Left lung (tissue), 10 donors: ENCODE data around the gene FTCDNL1. TPM values are rescaled to one million over a fixed set of nuclear protein-coding genes. Genes with fewer than 3 reads are reported as not detected.
A peak's percentile ranks its signal among the peaks of the same experiment; 100 is the strongest.

Source experiments
- ATAC-seq: fragments of 200-7000 bp; cut with Tn5 transposase; one replicate; pipeline ENCODE4 v1.9.1; 2020; ENCODE audit warnings: moderate library complexity
- DNase-seq, 4 donors: peaks; one replicate each; pipeline ENCODE4 v3.0.0-alpha.2; 2013 to 2020
- H3K27ac ChIP-seq, 2 donors: fragments of 200-600 bp; sonication (generic) in 1 of 2; one replicate each; pipeline versions ENCODE4 v1.5.0 to v1.8.0; 2020 to 2021
- H3K27me3 ChIP-seq, 2 donors: fragments of 200-600 bp; sonication (generic) in 1 of 2; one replicate each; pipeline versions ENCODE4 v1.5.0 to v1.8.0; 2020 to 2021
- H3K36me3 ChIP-seq, 2 donors: fragments of 200-600 bp; sonication (generic) in 1 of 2; one replicate each; pipeline versions ENCODE4 v1.5.0 to v1.8.0; 2020 to 2021
- H3K4me1 ChIP-seq, 2 donors: fragments of 200-600 bp; one replicate each; pipeline ENCODE4 v1.8.0; 2021
- H3K4me3 ChIP-seq, 2 donors: fragments of 200-600 bp; sonication (generic) in 1 of 2; one replicate each; pipeline versions ENCODE4 v1.5.0 to v1.8.0; 2020 to 2021; ENCODE audit warnings: mild to moderate bottlenecking in 1 of 2
- H3K9me3 ChIP-seq, 2 donors: fragments of 200-600 bp; sonication (generic) in 1 of 2; one replicate each; pipeline versions ENCODE4 v1.5.0 to v1.8.0; 2020 to 2021
- intact Hi-C, 2 donors: fragments of 100-400 bp; cut with DNase I; formaldehyde crosslinking; loops; one replicate each; pipeline versions ENCODE4 v1.11.2 to v1.14.2; 2022
- polyA plus RNA-seq, 6 donors: library from polyadenylated mRNA; unstranded; fragments of 120-200 nt; gene quantifications; one replicate each; pipeline ENCODE4 v1.2.1, GENCODE V29; 2013; ENCODE audit not compliant: insufficient read length in 6 of 6
- total RNA-seq, 2 donors: library from RNA; stranded (reverse); fragmentation: NEBNext Ultra II Directional; extraction: Animal tissue kit (Norgen Biotek cat#: 25700); gene quantifications; one replicate each; pipeline ENCODE4 v1.2.1, GENCODE V29; 2021
- TF ChIP-seq, protein P1 (sequence below), 2 donors: fragments of 200-600 bp; sonication (generic) in 1 of 2; IDR thresholded peaks; one replicate each; pipeline versions ENCODE4 v1.5.0 to v1.8.0; 2021; ENCODE audit warnings: antibody characterized with exemption in 2 of 2
- donor health status: DM: no; HTN: yes; CAD: no.
- donor health status: DM: no; HTN: no; CAD: no.

FTCDNL1 gene
- total and polyA plus RNA-seq, 8 donors = 0.09 to 3.5 (median 0.34) TPM

GRCh38 chr2:199810422-199811171, 40.4 kb downstream of the FTCDNL1 start:
- no peaks in the 10 kb centered on the region for H3K36me3 ChIP-seq
- no peaks in the 10 kb centered on the region for H3K27me3 ChIP-seq
- TF ChIP-seq, protein P1, sequence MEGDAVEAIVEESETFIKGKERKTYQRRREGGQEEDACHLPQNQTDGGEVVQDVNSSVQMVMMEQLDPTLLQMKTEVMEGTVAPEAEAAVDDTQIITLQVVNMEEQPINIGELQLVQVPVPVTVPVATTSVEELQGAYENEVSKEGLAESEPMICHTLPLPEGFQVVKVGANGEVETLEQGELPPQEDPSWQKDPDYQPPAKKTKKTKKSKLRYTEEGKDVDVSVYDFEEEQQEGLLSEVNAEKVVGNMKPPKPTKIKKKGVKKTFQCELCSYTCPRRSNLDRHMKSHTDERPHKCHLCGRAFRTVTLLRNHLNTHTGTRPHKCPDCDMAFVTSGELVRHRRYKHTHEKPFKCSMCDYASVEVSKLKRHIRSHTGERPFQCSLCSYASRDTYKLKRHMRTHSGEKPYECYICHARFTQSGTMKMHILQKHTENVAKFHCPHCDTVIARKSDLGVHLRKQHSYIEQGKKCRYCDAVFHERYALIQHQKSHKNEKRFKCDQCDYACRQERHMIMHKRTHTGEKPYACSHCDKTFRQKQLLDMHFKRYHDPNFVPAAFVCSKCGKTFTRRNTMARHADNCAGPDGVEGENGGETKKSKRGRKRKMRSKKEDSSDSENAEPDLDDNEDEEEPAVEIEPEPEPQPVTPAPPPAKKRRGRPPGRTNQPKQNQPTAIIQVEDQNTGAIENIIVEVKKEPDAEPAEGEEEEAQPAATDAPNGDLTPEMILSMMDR (IDR thresholded peaks at IDR 0.05) = no peak
- no peaks in the 10 kb centered on the region for H3K4me1 ChIP-seq
- no peak overlapping the region for H3K27ac ChIP-seq
- ATAC-seq = no peak
- H3K9me3 ChIP-seq = no peaks in the 10 kb centered on the region
- no peak for DNase-seq
- H3K4me3 ChIP-seq = no peak overlapping the region
- intact Hi-C loops = no loop called here

DNA sequence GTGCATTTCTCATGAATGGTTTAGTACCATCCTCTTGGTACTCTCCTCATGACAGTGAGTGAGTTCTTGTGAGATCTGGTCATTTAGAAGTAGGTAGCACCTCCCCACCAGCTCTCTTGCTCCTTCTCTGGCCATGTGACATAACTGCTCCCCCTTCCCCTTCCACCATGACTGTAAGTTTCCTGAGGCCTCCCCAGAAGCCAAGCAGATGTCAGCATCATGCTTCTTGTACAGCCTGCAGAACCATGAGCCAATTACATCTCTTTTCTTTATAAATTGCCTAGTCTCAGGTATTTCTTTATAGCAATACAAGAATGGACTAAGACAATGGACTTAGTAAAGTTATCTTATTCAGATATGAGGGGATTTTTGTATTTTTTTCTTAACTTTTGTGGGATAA, 43.0 kb downstream of the FTCDNL1 start:
- DNase-seq (no peak), ATAC-seq (no peak)
- H3K27ac ChIP-seq = no peak overlapping the region
- intact Hi-C loops = no loop called here
- H3K9me3 ChIP-seq = no peaks in the 10 kb centered on the region
- H3K27me3 ChIP-seq = no peaks in the 10 kb centered on the region
- H3K4me3 ChIP-seq = no peak overlapping the region
- no peaks in the 10 kb centered on the region for H3K4me1 ChIP-seq
- no peaks in the 10 kb centered on the region for H3K36me3 ChIP-seq
- TF ChIP-seq, protein P1 (IDR thresholded peaks at IDR 0.05) = no peak

GRCh38 chr2:199806179-199806578, 44.8 kb downstream of the FTCDNL1 start:
- no peaks in the 10 kb centered on the region for H3K27me3 ChIP-seq
- H3K4me1 ChIP-seq = no peaks in the 10 kb centered on the region
- TF ChIP-seq, protein P1 (IDR thresholded peaks at IDR 0.05) = no peak
- no peaks in the 10 kb centered on the region for H3K36me3 ChIP-seq
- no peak overlapping the region for H3K27ac ChIP-seq
- DNase-seq (no peak), ATAC-seq (no peak)
- intact Hi-C loops = no loop called here
- no peak overlapping the region for H3K4me3 ChIP-seq
- H3K9me3 ChIP-seq = no peaks in the 10 kb centered on the region

DNA sequence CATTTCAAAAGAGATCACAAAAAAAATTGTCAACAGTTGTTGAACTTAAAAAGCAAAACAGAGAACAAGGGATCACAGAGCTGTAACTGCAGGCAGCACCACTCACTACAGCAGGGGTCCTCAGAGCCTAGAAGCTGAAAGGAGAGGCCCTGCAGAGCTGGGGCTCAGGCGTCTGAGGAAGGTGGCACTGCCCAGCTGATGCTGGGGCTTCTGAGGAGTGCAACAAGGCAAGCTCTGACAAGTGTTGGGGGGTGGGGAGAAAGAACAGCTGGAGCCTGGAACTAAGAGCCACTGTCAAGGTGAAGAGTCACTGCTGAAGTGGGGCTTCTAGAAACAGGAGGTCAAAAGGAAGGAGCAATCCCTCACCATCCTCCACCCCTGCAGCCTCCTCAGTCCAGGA, 46.2 kb downstream of the FTCDNL1 start:
- ATAC-seq (no peak), DNase-seq (no peak)
- TF ChIP-seq, protein P1 (IDR thresholded peaks at IDR 0.05) = no peak
- H3K27ac ChIP-seq = no peak overlapping the region
- no peaks in the 10 kb centered on the region for H3K4me1 ChIP-seq
- H3K9me3 ChIP-seq = no peaks in the 10 kb centered on the region
- no peak overlapping the region for H3K4me3 ChIP-seq
- H3K27me3 ChIP-seq = no peaks in the 10 kb centered on the region
- H3K36me3 ChIP-seq = no peaks in the 10 kb centered on the region
- intact Hi-C loops = no loop called here

DNA sequence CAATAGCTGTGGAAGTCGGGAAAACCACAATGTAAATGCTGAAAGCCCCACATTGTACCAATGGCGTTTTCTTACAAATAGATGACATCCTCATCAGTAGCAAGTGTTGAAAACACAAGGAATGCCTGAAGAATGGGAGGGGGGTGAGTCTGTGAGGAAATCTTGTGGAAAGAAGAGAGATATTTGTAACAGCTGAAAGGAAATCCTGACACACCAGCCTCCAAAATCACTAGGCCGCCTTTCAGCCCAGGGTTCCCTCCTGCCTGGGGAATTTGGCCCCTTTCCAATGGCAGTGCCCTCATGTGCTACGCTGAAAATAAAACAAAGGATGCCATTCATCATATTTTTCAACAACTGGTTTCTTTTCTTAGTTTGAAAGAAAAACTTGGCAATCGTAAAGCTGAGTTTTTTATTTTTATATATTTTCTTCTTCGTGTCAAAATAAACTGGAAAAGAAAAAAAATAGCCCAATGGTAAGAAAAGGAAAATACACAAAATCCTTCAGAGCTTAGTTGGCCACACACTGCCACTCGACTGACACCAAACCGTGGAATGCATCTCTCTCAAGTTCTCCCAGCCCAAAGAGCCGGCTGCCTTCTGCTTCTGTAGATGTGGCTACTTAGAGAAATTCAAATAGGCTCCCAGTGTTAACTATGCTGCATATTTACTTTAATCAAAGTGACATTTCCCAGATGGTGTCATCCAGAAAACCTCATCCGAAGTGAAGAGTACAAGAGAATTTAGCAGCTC, 52.0 kb downstream of the FTCDNL1 start:
- no peaks in the 10 kb centered on the region for H3K9me3 ChIP-seq
- H3K4me3 ChIP-seq = no peak overlapping the region
- TF ChIP-seq, protein P1 (IDR thresholded peaks at IDR 0.05) = no peak
- intact Hi-C loops = no loop called here
- no peaks in the 10 kb centered on the region for H3K36me3 ChIP-seq
- H3K4me1 ChIP-seq = no peaks in the 10 kb centered on the region
- DNase-seq (peak in 1 of 4 donors; percentile 39), ATAC-seq (no peak)
- H3K27ac ChIP-seq = no peak overlapping the region
- no peaks in the 10 kb centered on the region for H3K27me3 ChIP-seq
